ENCODE results near the gene MORN3. TPM values are rescaled to one million over a fixed set of nuclear protein-coding genes. Genes with fewer than 3 reads are reported as not detected.

The MORN3 gene
- polyA plus RNA-seq, 1 donor (not counting 4 experiments of a cell fraction or from before 2014, with no cell fraction given): 0.30 TPM

GRCh38 chr12:121611306-121611705 lies 58.1 kb downstream of the MORN3 start:
- Histone ChIP-seq H3K4me1 (ENCODE audit: control insufficient read depth, extremely low read depth, insufficient read depth, low read length) (no peaks in the 10 kb centered on the region), H3K9ac (ENCODE audit: control insufficient read depth, extremely low read depth, insufficient read depth, low read length) (no peak overlapping the region), H3K36me3 (ENCODE audit: control insufficient read depth in 2 of 2, extremely low read depth in 1 of 2, insufficient read depth in 2 of 2, low read length in 2 of 2) (no peaks in the 10 kb centered on the region), H3K4me2 (ENCODE audit: control insufficient read depth, extremely low read depth, insufficient read depth, low read depth, low read length) (no peak overlapping the region), H3K4me3 (ENCODE audit: control insufficient read depth in 2 of 3, extremely low read depth in 1 of 3, insufficient read depth in 2 of 3, low read depth in 1 of 3, low read length in 3 of 3) (no peak overlapping the region), H3K27ac (ENCODE audit: control insufficient read depth, insufficient read depth, low read length) (no peak overlapping the region), H4K20me1 (ENCODE audit: control insufficient read depth, extremely low read depth, insufficient read depth, low read length) (no peaks in the 10 kb centered on the region), H2AFZ (ENCODE audit: control insufficient read depth, low read length) (no peak overlapping the region), H3K9me3 (ENCODE audit: control insufficient read depth, low read depth, low read length) (no peaks in the 10 kb centered on the region), H3K79me2 (ENCODE audit: control insufficient read depth, insufficient read depth, low read length) (no peaks in the 10 kb centered on the region), H3K27me3 (ENCODE audit: control insufficient read depth, extremely low read depth, insufficient read depth, low read length) (no peaks in the 10 kb centered on the region), H3K9me1 (ENCODE audit: control insufficient read depth, extremely low read depth, insufficient read depth, low read length) (no peaks in the 10 kb centered on the region)
- FAIRE-seq (no peak), DNase-seq (ENCODE audit: low read depth, low spot score) (no peak)
- dilution Hi-C loops (cut with MboI; ENCODE audit: extremely low pct_ligation_motif_present, low sequenced_read_pairs): no loop called here
- TF ChIP-seq CTCF (optimal IDR thresholded peaks at IDR 0.05 in 1 of 3, IDR thresholded peaks at IDR 0.05 in 1 of 3, conservative IDR thresholded peaks at IDR 0.05 in 1 of 3; ENCODE audit: extremely low read depth in 1 of 3, insufficient read depth in 2 of 3, low read length in 3 of 3) (no peak), EZH2 (IDR thresholded peaks at IDR 0.05; ENCODE audit: low read length) (no peak)

- Histone ChIP-seq H3K36me3 (ENCODE audit: control insufficient read depth in 2 of 2, extremely low read depth in 1 of 2, insufficient read depth in 2 of 2, low read length in 2 of 2) (no peaks in the 10 kb centered on the region), H2AFZ (ENCODE audit: control insufficient read depth, low read length) (peak overlapping the region; percentile 65), H3K27ac (ENCODE audit: control insufficient read depth, insufficient read depth, low read length) (no peak overlapping the region), H3K4me1 (ENCODE audit: control insufficient read depth, extremely low read depth, insufficient read depth, low read length) (no peaks in the 10 kb centered on the region), H3K4me3 (ENCODE audit: control insufficient read depth in 2 of 3, extremely low read depth in 1 of 3, insufficient read depth in 2 of 3, low read depth in 1 of 3, low read length in 3 of 3) (no peak overlapping the region), H3K9me1 (ENCODE audit: control insufficient read depth, extremely low read depth, insufficient read depth, low read length) (no peaks in the 10 kb centered on the region), H3K4me2 (ENCODE audit: control insufficient read depth, extremely low read depth, insufficient read depth, low read depth, low read length) (peak overlapping the region; percentile 27), H3K9ac (ENCODE audit: control insufficient read depth, extremely low read depth, insufficient read depth, low read length) (no peak overlapping the region), H3K27me3 (ENCODE audit: control insufficient read depth, extremely low read depth, insufficient read depth, low read length) (no peaks in the 10 kb centered on the region), H3K79me2 (ENCODE audit: control insufficient read depth, insufficient read depth, low read length) (no peaks in the 10 kb centered on the region), H4K20me1 (ENCODE audit: control insufficient read depth, extremely low read depth, insufficient read depth, low read length) (no peaks in the 10 kb centered on the region), H3K9me3 (ENCODE audit: control insufficient read depth, low read depth, low read length) (no peaks in the 10 kb centered on the region)
- no peak for FAIRE-seq
- dilution Hi-C loops (cut with MboI; ENCODE audit: extremely low pct_ligation_motif_present, low sequenced_read_pairs): no loop called here
- DNase-seq (ENCODE audit: low read depth, low spot score): no peak
- TF ChIP-seq CTCF (optimal IDR thresholded peaks at IDR 0.05 in 1 of 3, IDR thresholded peaks at IDR 0.05 in 1 of 3, conservative IDR thresholded peaks at IDR 0.05 in 1 of 3; ENCODE audit: extremely low read depth in 1 of 3, insufficient read depth in 2 of 3, low read length in 3 of 3) (no peak), EZH2 (IDR thresholded peaks at IDR 0.05; ENCODE audit: low read length) (no peak)
These were observed 59.0 kb downstream of the MORN3 start for GRCh38 chr12:121610239-121611149.

Measured in keratinocyte (primary cell).